Measurements from ENCODE around the gene AQP9. TPM values are rescaled to one million over a fixed set of nuclear protein-coding genes. Genes with fewer than 3 reads are reported as not detected.

AQP9 gene
- total and polyA plus RNA-seq, 7 donors = 0.12 to 1.8 (median 0.45) TPM

DNA sequence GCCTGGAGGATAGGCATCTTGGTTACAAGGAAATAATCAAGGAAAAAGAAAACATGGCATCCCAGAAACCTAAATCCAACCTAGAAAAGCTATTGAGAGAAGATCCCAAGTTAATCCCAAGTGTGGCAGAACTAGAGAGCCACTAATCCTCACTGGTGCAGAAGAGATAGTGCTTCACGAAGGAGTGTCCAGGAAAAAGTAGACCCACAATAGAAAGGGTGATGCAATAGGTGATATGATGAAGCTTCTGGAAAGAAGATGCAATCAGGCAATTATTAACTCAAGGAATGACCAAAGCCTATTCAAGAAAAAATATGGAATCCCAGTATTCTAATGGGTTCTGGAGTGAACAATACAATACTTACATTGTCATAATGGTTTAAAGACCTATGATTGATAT, 95.2 kb downstream of the AQP9 start:
- Histone ChIP-seq H3K27ac (no peak overlapping the region), H3K9me3 (no peaks in the 10 kb centered on the region), H3K4me3 (no peak overlapping the region), H3K27me3 (ENCODE audit: insufficient read depth in 3 of 3, low read length in 2 of 3) (no peaks in the 10 kb centered on the region), H3K4me1 (peaks cover 23% of the 10 kb centered on the region), H3K36me3 (ENCODE audit: insufficient read depth in 1 of 2, low read depth in 1 of 2) (no peaks in the 10 kb centered on the region)
- no peak for TF ChIP-seq CTCF (IDR thresholded peaks at IDR 0.05)
- DNase-seq (no peak), ATAC-seq (no peak)
- intact Hi-C loops (cut with DNase I) = no loop called here
- WGBS, 3 donors = 52 to 66% (median 54%) methylated on average over 1 of the region's 1 CpG

Other genes with a start within 250 kb of the AQP9 start
- 1 to 10 TPM; 2.5 to 4.7 (median 3.0) TPM for gene ALDH1A2, start 72.7 kb upstream of the AQP9 start, total RNA-seq
- gene ALDH1A2, start 72.7 kb upstream of the AQP9 start, polyA plus RNA-seq = 1 to 10 TPM in 1 of 3 donors, under 1 TPM in 2; 0.74 to 1.9 (median 0.80) TPM

Measured in psoas muscle (tissue), 8 donors.